ENCODE measurements around the gene FBXO47. TPM values are rescaled to one million over a fixed set of nuclear protein-coding genes. Genes with fewer than 3 reads are reported as not detected.
"Not testable (repeated sequence)": the region's sequence is repeated elsewhere in the genome, so short reads cannot be mapped to it uniquely, and the experiment has no call there.

FBXO47 gene
- total and polyA plus RNA-seq, 8 donors: not detected

DNA sequence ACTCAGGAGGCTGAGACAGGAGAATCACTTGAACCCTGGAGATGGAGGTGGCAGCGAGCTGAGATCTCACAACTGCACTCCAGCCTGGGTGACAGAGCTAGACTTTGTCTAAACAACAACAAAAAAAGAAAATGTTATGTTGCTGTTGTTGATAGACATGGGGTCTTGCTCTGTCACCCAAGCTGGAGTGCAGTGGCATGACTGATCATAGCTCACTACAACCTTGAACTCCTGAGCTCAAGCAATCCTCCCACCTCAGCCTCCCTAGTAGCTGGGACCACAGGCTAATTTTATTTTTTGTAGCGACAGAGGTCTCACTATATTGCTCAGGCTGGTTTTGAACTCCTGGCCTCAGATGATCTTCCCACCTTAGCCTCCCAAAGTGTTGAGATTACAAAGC is 20.0 kb downstream of the FBXO47 start:
- DNase-seq: no peak
- intact Hi-C loops (cut with DNase I): no loop called here
- no peaks in the 10 kb centered on the region for H3K36me3 ChIP-seq
- TF ChIP-seq, protein P1, sequence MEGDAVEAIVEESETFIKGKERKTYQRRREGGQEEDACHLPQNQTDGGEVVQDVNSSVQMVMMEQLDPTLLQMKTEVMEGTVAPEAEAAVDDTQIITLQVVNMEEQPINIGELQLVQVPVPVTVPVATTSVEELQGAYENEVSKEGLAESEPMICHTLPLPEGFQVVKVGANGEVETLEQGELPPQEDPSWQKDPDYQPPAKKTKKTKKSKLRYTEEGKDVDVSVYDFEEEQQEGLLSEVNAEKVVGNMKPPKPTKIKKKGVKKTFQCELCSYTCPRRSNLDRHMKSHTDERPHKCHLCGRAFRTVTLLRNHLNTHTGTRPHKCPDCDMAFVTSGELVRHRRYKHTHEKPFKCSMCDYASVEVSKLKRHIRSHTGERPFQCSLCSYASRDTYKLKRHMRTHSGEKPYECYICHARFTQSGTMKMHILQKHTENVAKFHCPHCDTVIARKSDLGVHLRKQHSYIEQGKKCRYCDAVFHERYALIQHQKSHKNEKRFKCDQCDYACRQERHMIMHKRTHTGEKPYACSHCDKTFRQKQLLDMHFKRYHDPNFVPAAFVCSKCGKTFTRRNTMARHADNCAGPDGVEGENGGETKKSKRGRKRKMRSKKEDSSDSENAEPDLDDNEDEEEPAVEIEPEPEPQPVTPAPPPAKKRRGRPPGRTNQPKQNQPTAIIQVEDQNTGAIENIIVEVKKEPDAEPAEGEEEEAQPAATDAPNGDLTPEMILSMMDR (IDR thresholded peaks at IDR 0.05): no peak
- H3K4me1 ChIP-seq: no peaks in the 10 kb centered on the region
- no peak for ATAC-seq
- H3K27ac ChIP-seq: no peak overlapping the region
- H3K9me3 ChIP-seq: no peaks in the 10 kb centered on the region
- H3K27me3 ChIP-seq: no peaks in the 10 kb centered on the region
- no peak overlapping the region for H3K4me3 ChIP-seq

DNA sequence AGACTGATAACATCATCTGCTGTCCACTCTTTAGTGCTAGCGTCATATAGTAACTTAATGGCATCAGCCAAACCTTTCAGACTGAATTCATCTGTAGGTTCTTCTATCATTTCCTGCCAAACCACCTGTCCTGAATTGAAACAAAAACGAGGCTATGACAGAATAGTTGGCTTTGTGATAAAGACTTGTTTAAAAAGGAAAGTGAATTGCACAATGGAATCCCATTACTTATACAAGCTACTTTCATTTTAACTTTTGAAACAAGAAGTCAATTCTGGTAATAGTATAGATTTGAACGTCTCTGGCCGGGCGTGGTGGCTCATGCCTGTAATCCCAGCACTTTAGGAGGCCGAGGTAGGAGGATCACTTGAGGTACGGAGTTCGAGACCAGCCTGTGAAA is 23.6 kb downstream of the FBXO47 start:
- no peak for DNase-seq
- ATAC-seq: no peak
- TF ChIP-seq, protein P1 (IDR thresholded peaks at IDR 0.05): no peak

DNA sequence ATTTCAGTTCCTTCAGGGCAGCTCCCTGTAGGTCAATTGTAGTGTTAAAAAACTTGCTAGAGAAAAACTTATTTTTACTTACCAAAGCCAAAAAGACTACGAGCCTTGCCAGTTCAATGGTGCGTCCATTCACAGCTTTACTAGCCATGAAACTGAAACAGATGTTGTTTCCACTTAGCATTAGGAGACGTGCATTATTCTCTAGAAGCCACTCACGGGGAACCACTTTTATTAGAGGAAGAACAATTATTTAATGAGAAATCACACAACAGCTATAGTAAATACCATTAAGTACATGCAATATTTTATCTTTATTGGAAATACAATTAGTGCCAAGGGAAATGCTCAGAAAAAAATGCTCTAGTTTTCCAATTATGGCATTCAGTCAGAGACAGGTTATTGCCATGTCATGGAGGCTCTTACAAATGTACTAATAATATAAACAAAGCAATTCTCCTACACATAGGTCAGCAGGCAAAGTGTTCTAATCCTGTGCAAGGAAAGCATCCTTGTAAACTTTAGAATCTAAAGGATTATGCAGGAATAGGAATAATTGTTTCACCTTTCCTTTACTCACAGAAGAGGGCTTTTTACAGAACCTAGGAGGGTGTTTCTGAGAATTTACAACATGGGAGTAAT is 24.4 kb downstream of the FBXO47 start:
- no peak for ATAC-seq
- no peak overlapping the region for H3K4me3 ChIP-seq
- no peak overlapping the region for H3K27ac ChIP-seq
- TF ChIP-seq, protein P1 (IDR thresholded peaks at IDR 0.05): no peak
- intact Hi-C loops (cut with DNase I): no loop called here
- no peaks in the 10 kb centered on the region for H3K4me1 ChIP-seq
- DNase-seq: no peak
- H3K27me3 ChIP-seq: no peaks in the 10 kb centered on the region
- no peaks in the 10 kb centered on the region for H3K9me3 ChIP-seq
- no peaks in the 10 kb centered on the region for H3K36me3 ChIP-seq

More for the DNA sequence above, 23.6 kb downstream of the FBXO47 start:
- no peak overlapping the region for H3K4me3 ChIP-seq
- H3K27me3 ChIP-seq: no peaks in the 10 kb centered on the region
- no peaks in the 10 kb centered on the region for H3K4me1 ChIP-seq
- H3K9me3 ChIP-seq: no peaks in the 10 kb centered on the region
- H3K27ac ChIP-seq: no peak overlapping the region
- intact Hi-C loops (cut with DNase I): no loop called here
- no peaks in the 10 kb centered on the region for H3K36me3 ChIP-seq

DNA sequence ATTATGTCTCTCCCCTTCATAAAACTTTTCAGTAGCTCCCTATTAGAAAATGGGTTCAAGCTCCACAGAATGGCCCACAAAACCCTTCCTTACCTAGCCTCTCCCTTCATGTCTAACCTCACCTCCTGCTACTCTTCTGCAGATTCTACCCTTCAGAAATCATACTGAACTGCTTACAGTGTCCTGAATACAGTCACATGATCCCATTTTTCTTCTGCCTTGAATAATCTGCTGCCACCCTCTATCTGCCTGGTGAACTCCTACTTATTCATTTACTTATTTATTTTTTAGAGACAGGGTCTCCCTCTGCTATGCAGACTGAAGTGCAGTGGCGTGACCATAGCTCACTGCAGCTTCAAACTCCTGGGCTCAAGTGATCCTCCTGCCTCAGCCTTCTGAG is 26.8 kb downstream of the FBXO47 start:
- intact Hi-C loops (cut with DNase I): no loop called here
- no peak for ATAC-seq
- Histone ChIP-seq H3K4me1 (no peaks in the 10 kb centered on the region), H3K36me3 (no peaks in the 10 kb centered on the region), H3K9me3 (no peaks in the 10 kb centered on the region), H3K27me3 (no peaks in the 10 kb centered on the region), H3K27ac (no peak overlapping the region), H3K4me3 (no peak overlapping the region)
- TF ChIP-seq, protein P1 (IDR thresholded peaks at IDR 0.05): no peak
- no peak for DNase-seq

DNA sequence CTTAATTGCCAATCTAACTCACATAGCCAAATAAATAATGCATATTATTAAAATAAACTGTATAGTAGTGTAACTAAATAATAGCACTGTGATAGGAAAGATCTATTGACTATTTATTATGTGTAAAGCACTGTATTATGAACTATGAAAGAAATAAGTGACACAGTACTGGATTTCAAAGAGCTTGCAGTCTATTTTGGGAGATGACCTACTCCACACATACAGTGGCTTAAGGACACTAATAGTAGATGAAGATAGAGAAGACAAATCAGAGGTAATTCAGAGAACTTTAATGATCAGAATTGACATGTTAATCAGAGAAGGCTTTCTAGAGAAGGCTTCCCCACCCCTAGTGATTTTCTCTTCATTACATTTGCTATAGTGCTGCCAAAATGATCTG is 27.2 kb downstream of the FBXO47 start:
- DNase-seq (no peak), ATAC-seq (no peak)
- TF ChIP-seq, protein P1 (IDR thresholded peaks at IDR 0.05): no peak
- Histone ChIP-seq H3K4me1 (no peaks in the 10 kb centered on the region), H3K36me3 (no peaks in the 10 kb centered on the region), H3K9me3 (no peaks in the 10 kb centered on the region), H3K27ac (no peak overlapping the region), H3K4me3 (no peak overlapping the region), H3K27me3 (no peaks in the 10 kb centered on the region)
- intact Hi-C loops (cut with DNase I): no loop called here

DNA sequence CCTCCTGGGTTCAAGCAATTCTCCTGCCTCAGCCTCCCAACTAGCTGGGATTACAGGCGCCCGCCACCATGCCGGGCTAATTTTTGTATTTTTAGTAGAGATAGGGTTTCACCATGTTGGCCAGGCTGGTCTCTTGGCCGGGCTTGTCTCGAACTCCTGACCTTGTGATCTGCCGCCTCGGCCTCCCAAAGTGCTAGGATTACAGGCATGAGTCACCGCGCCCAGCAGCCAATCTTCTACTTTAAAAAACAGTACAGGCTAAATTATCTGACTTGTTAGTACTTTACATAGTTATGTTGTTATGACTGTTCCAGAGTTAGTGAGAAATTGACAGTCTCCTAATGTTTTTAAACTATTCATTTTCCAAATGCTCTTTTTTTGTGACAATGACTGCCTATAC is 33.2 kb downstream of the FBXO47 start:
- ATAC-seq; intact Hi-C loops (cut with DNase I); H3K4me3 ChIP-seq; H3K9me3 ChIP-seq; H3K4me1 ChIP-seq; H3K27ac ChIP-seq; H3K36me3 ChIP-seq; DNase-seq; H3K27me3 ChIP-seq: not testable (repeated sequence)

DNA sequence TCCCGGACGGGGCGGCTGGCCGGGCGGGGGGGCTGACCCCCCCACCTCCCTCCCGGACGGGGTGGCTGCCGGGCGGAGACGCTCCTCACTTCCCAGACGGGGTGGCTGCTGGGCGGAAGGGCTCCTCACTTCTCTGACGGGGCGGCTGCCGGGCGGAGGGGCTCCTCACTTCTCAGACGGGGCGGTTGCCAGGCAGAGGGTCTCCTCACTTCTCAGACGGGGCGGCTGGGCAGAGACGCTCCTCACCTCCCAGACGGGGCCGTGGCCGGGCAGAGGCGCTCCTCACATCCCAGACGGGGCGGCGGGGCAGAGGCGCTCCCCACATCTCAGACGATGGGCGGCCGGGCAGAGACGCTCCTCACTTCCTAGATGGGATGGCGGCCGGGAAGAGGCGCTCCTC is 36.4 kb downstream of the FBXO47 start:
- H3K27ac ChIP-seq; DNase-seq; intact Hi-C loops (cut with DNase I); H3K27me3 ChIP-seq; ATAC-seq; H3K9me3 ChIP-seq; H3K4me3 ChIP-seq; H3K36me3 ChIP-seq: not testable (repeated sequence)
- H3K4me1 ChIP-seq: peaks cover 3 to 17% of the 10 kb centered on the region in 2 donors
